ENCODE results near the gene ATP8B3. TPM values are rescaled to one million over a fixed set of nuclear protein-coding genes. Genes with fewer than 3 reads are reported as not detected.

ATP8B3 gene
- total and polyA plus RNA-seq, 3 donors from 2014 or later = 33.2 to 84.2 (median 38.0) TPM

DNA sequence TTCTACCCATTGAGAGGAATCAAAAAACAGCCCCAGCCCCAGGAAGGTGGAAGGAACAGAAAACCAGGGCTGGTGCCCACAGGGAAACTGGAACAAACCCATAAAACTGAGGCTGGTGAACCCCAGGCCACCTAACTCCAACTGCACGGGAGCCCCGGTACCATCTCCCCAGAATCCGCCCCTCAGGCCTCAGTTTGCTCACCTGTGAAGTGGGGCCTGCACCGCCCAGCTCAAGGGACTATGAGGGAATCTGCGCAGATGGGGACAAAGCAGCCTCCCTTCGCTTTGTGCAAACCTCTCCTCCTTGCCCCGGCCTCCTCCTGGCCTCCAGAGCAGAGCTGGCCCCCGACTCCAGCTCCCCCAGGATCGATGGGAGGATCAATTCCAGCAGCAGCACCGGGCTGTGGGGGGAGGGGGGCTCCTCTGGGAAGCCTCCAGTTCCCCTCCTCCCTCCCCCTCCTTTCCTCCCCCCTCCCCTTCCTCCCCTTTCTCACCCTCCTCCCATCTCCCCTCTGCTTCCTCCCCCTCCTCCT, 67.9 kb downstream of the ATP8B3 start:
- intact Hi-C loops (cut with DNase I; ENCODE audit: low total_unique reads) = no loop called here
- Histone ChIP-seq H3K27me3 (no peaks in the 10 kb centered on the region), H3K27ac (no peak overlapping the region), H3K9me3 (no peaks in the 10 kb centered on the region), H3K36me3 (ENCODE audit: low read depth, missing control alignments) (no peaks in the 10 kb centered on the region), H3K4me3 (no peak overlapping the region), H3K4me1 (no peaks in the 10 kb centered on the region)
- no peak for TF ChIP-seq POLR2A (IDR thresholded peaks at IDR 0.05)
- TF ChIP-seq, protein P1, sequence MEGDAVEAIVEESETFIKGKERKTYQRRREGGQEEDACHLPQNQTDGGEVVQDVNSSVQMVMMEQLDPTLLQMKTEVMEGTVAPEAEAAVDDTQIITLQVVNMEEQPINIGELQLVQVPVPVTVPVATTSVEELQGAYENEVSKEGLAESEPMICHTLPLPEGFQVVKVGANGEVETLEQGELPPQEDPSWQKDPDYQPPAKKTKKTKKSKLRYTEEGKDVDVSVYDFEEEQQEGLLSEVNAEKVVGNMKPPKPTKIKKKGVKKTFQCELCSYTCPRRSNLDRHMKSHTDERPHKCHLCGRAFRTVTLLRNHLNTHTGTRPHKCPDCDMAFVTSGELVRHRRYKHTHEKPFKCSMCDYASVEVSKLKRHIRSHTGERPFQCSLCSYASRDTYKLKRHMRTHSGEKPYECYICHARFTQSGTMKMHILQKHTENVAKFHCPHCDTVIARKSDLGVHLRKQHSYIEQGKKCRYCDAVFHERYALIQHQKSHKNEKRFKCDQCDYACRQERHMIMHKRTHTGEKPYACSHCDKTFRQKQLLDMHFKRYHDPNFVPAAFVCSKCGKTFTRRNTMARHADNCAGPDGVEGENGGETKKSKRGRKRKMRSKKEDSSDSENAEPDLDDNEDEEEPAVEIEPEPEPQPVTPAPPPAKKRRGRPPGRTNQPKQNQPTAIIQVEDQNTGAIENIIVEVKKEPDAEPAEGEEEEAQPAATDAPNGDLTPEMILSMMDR (IDR thresholded peaks at IDR 0.05) = no peak
- no peak for DNase-seq
- WGBS, 2 donors = 57 to 68% methylated on average over 10 of the region's 10 CpGs

DNA sequence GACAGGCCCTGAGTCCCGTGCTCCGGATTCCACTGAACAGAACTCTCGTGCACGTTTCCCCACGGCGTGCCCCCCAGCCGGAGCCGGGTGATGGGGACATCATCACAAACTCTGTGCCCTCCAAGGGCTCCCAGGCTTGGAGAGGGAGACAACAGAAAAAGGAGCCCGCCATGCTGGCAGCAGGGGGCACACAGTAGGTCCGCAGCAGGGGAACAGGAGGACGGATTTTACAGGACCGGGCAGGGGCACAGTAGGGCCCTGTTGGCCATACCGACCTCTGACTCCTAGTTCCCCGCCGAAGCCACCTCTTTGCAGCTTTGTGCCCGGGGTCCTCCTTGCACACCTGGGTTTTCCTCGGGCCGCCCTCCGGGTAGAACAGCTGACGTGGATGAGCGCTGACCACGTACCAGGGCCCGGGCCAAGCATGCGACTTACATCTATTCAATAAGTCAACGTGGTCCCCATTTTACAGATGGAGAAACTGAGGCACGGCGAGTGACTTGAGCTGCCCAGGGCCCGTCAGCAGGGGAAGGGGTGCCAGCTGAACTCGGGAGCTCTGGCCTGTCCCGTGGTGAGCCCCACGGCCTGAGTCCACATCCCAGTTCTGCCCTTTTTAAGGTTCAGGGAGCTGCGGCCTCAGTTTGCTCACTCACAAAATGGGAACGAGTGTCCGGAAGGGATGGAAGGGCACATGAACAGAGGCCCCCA, 68.9 kb downstream of the ATP8B3 start:
- no peaks in the 10 kb centered on the region for H3K4me1 ChIP-seq
- no peak overlapping the region for H3K4me3 ChIP-seq
- intact Hi-C loops (cut with DNase I; ENCODE audit: low total_unique reads) = no loop called here
- no peak overlapping the region for H3K27ac ChIP-seq
- H3K36me3 ChIP-seq (ENCODE audit: low read depth, missing control alignments) = no peaks in the 10 kb centered on the region
- TF ChIP-seq POLR2A (IDR thresholded peaks at IDR 0.05) = no peak
- TF ChIP-seq, protein P1 (IDR thresholded peaks at IDR 0.05) = no peak
- 84 to 86% methylated on average over 13 to 34 of the region's 34 CpGs for WGBS, 2 donors
- H3K9me3 ChIP-seq = no peaks in the 10 kb centered on the region
- H3K27me3 ChIP-seq = no peaks in the 10 kb centered on the region
- no peak for DNase-seq

DNA sequence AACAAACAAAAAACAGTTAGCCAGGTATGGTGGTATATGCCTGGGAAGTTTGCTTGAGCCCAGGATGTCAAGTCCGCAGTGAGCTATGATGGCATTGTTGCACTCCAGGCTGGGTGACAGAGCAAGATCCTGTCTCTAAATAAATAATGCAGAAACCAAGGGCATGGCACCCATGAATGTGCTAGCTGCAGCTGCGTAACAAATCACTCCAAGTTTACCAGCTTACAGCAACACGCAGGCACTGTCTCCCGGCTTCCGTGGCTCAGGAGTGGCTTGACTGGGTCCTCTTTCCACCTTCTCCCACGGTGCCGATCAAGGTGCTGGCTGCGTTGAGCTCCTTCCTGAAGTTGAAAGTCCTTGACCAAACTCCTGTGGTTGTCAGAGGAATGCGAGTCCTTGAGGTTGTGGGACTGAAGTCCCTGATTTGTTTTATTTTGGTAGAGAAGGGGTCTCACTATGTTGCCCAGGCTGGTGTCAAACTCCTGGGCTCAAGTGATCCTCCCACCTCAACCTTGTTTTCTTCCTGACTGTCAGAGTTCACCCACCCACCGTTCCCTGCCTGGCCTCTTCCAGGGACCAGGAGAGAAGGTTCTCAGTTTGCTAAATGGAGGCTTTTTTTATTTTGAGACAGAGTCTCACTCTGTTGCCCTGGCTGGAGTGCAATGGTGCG, 72.0 kb downstream of the ATP8B3 start:
- intact Hi-C loops (cut with DNase I; ENCODE audit: low total_unique reads) = no loop called here
- no peaks in the 10 kb centered on the region for H3K9me3 ChIP-seq
- H3K36me3 ChIP-seq (ENCODE audit: low read depth, missing control alignments) = no peaks in the 10 kb centered on the region
- no peak for DNase-seq
- no peak overlapping the region for H3K4me3 ChIP-seq
- H3K4me1 ChIP-seq = no peaks in the 10 kb centered on the region
- TF ChIP-seq POLR2A (IDR thresholded peaks at IDR 0.05) = no peak
- TF ChIP-seq, protein P1 (IDR thresholded peaks at IDR 0.05) = no peak
- no peaks in the 10 kb centered on the region for H3K27me3 ChIP-seq
- 92 to 95% methylated on average over 11 of the region's 11 CpGs for WGBS, 2 donors
- H3K27ac ChIP-seq = no peak overlapping the region

DNA sequence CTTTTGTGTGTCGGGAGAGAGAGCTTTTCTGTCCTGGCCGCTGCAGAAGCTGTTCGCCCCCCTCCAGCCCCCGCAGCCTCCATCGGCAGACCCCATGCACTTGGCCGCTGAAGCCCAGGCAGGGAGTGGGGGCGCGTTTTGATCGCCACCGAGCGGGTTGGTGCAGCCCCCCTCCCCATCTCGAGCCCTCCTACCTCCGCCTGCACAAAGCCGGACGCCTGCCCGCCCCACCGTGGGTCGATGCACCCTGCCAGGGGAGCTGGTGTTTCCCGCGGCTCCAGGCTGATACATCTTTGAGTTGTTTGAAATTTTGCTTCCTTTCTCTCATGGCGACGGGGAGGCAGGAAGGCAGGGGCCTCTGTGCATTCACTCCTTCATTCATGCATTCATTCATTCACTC, 75.1 kb downstream of the ATP8B3 start:
- Histone ChIP-seq H3K36me3 (ENCODE audit: low read depth, missing control alignments) (no peaks in the 10 kb centered on the region), H3K9me3 (no peaks in the 10 kb centered on the region), H3K4me3 (no peak overlapping the region), H3K27me3 (no peaks in the 10 kb centered on the region), H3K4me1 (no peaks in the 10 kb centered on the region), H3K27ac (no peak overlapping the region)
- TF ChIP-seq, protein P1 (IDR thresholded peaks at IDR 0.05) = no peak
- TF ChIP-seq POLR2A (IDR thresholded peaks at IDR 0.05) = no peak
- intact Hi-C loops (cut with DNase I; ENCODE audit: low total_unique reads) = no loop called here
- 39 to 44% methylated on average over 14 to 22 of the region's 22 CpGs for WGBS, 2 donors
- no peak for DNase-seq

All from testis (tissue), 3 donors.